HepG2 (cell line): ENCODE results near the gene ZBTB45. TPM values are rescaled to one million over a fixed set of nuclear protein-coding genes. Genes with fewer than 3 reads are reported as not detected.
A peak's percentile ranks its signal among the peaks of the same experiment; 100 is the strongest.

ENCODE experiments used
- ATAC-seq: fragments of 200-7000 bp; cut with Tn5 transposase; 3 replicates; pipeline ENCODE4 v1.9.1; 2020; ENCODE audit warnings: mild to moderate bottlenecking, moderate library complexity
- BruUV-seq: library from RNA; stranded (reverse); fragments of 400-500 nt; replicated peaks from 2 replicates; lab custom pipeline; 2021; lab: Mats Ljungman, UMichigan
- CTCF ChIA-PET: fragments of 300-600 bp; formaldehyde crosslinking; extraction: SDS; loops from one replicate; lab custom pipeline; 2021; ENCODE audit warnings: low total read pairs, inconsistent platforms, low intra/inter-chr PET ratio; lab: Yijun Ruan, JAX
- POLR2A ChIA-PET: fragments of 350-600 bp; sonication (Branson Sonifier 250); formaldehyde crosslinking; loops from one replicate; lab custom pipeline; 2020; ENCODE audit warnings: antibody characterized with exemption, inconsistent platforms; lab: Yijun Ruan, JAX
- DNase-seq: peaks from one replicate; pipeline ENCODE4 v3.0.0-alpha.2; 2015; ENCODE audit warnings: low spot score
- FAIRE-seq: peaks from 3 replicates; lab custom pipeline; 2011; peaks lifted over from hg19 to GRCh38; lab: Jason Lieb, UNC
- H2AFZ ChIP-seq: one replicate; pipeline ENCODE4 v1.6.1; 2011; ENCODE audit warnings: low read length, inconsistent platforms
- H3K27ac ChIP-seq: fragments of 300-600 bp; 3 replicates; pipeline ENCODE4 v1.8.0; 2011; ENCODE audit warnings: mixed run types, mild to moderate bottlenecking, mixed read lengths, low read length, inconsistent platforms; ENCODE audit not compliant: insufficient read depth; ENCODE audit errors: extremely low read length
- H3K27me3 ChIP-seq, 2 experiments: fragments of 200-600 bp in 1 of 2; 2 replicates in 1 of 2; 3 replicates in 1 of 2; pipeline versions ENCODE4 v1.6.0 to v1.8.0; 2011; ENCODE audit warnings: low read length in 2 of 2, mild to moderate bottlenecking in 2 of 2, moderate library complexity in 2 of 2, inconsistent platforms in 1 of 2; ENCODE audit not compliant: insufficient read depth in 2 of 2, control insufficient read depth in 1 of 2
- H3K36me3 ChIP-seq, 2 experiments: fragments of 200-600 bp in 1 of 2; replicated peaks in 1 of 2; 2 replicates in 1 of 2; 3 replicates in 1 of 2; pipeline versions ENCODE4 v1.5.1 to v1.8.0; 2011; ENCODE audit warnings: low read length in 2 of 2, inconsistent platforms in 1 of 2; ENCODE audit not compliant: insufficient read depth in 2 of 2, control insufficient read depth in 1 of 2
- H3K4me1 ChIP-seq: 2 replicates; pipeline ENCODE4 v1.5.1; 2012; ENCODE audit warnings: low read length, inconsistent platforms; ENCODE audit not compliant: insufficient read depth
- H3K4me2 ChIP-seq: 2 replicates; pipeline ENCODE4 v1.6.0; 2011; ENCODE audit warnings: low read depth, low read length, inconsistent platforms
- H3K4me3 ChIP-seq, 3 experiments: fragments of 200-600 bp in 1 of 3; sonication (generic), shearing (Covaris generic) in 1 of 3; replicated peaks in 1 of 3; 2 replicates each; pipeline ENCODE4 v1.5.1; 2011 to 2016; ENCODE audit warnings: low read length in 3 of 3, inconsistent platforms in 2 of 3, low read depth in 2 of 3, mild to moderate bottlenecking in 2 of 3, control low read depth in 1 of 3, mixed read lengths in 1 of 3; ENCODE audit not compliant: insufficient read depth in 1 of 3
- H3K79me2 ChIP-seq: one replicate; pipeline ENCODE4 v1.6.1; 2011; ENCODE audit warnings: low read length, inconsistent platforms; ENCODE audit not compliant: insufficient read depth
- H3K9ac ChIP-seq: 2 replicates; pipeline ENCODE4 v1.6.0; 2011; ENCODE audit warnings: mild to moderate bottlenecking, low read depth, low read length, inconsistent platforms; ENCODE audit not compliant: insufficient read depth
- H3K9me3 ChIP-seq: 2 replicates; pipeline ENCODE4 v1.5.1; 2012; ENCODE audit warnings: mild to moderate bottlenecking, low read length
- H4K20me1 ChIP-seq: 2 replicates; pipeline ENCODE4 v1.6.0; 2011; ENCODE audit warnings: inconsistent platforms, mild to moderate bottlenecking, low read length, moderate library complexity; ENCODE audit not compliant: insufficient read depth
- ERF ChIP-seq: IDR thresholded peaks from 2 replicates; pipeline ENCODE4 v1.6.1; 2018; ENCODE audit warnings: missing biosample characterization, missing genetic modification reagents
- HNRNPUL1 ChIP-seq: fragments of 200-400 bp; formaldehyde crosslinking; IDR thresholded peaks from 2 replicates; pipeline ENCODE4 v1.6.1; 2017; ENCODE audit warnings: low read depth, mild to moderate bottlenecking, low read length, moderate library complexity
- NFKB2 ChIP-seq: sonication (generic); formaldehyde crosslinking; IDR thresholded peaks from 2 replicates; pipeline ENCODE4 v1.4.0; 2020; ENCODE audit warnings: missing genetic modification reagents, borderline replicate concordance
- TEAD3 ChIP-seq: optimal IDR thresholded peaks from 2 replicates; pipeline ENCODE3; 2016; ENCODE audit warnings: borderline replicate concordance
- ZFP90 ChIP-seq: sonication (generic); formaldehyde crosslinking; IDR thresholded peaks from 2 replicates; pipeline ENCODE4 v1.8.0; 2022; ENCODE audit warnings: missing genetic modification reagents, mild to moderate bottlenecking, inconsistent platforms, borderline replicate concordance
- ZNF138 ChIP-seq: sonication (generic); formaldehyde crosslinking; IDR thresholded peaks from 2 replicates; pipeline ENCODE4 v1.5.0; 2020; ENCODE audit warnings: mild to moderate bottlenecking, low read depth, missing genetic modification reagents
- ZNF432 ChIP-seq: sonication (generic); formaldehyde crosslinking; IDR thresholded peaks from 2 replicates; pipeline ENCODE4 v1.5.0; 2020; ENCODE audit warnings: missing genetic modification reagents, mild to moderate bottlenecking, borderline replicate concordance
- WGBS: methylation state at CpG from one replicate; pipeline ENCODE4 v1.1.6; 2017; ENCODE audit warnings: low lambda C conversion rate; 5-methylcytosine and 5-hydroxymethylcytosine counted together
- in situ Hi-C: cut with HindIII; loops from 2 replicates; pipeline ENCODE4 v1.10.0; 2017; ENCODE audit warnings: low pct_unique_long_range_greater_than_20kb; ENCODE audit not compliant: extremely low pct_ligation_motif_present
- intact Hi-C: fragments of 100-400 bp; cut with micrococcal nuclease; formaldehyde crosslinking; loops from one replicate; pipeline ENCODE4 v1.10.0; 2022; ENCODE audit not compliant: unreplicated experiment
- polyA plus RNA-seq, 8 experiments: library from polyadenylated mRNA; depleted of rRNA in 3 of 8; stranded (reverse) in 7 of 8; unstranded in 1 of 8; fragments of >200 nt; fragmentation: Illumina TruSeq in 4 of 8; extraction: Trizol in 4 of 8; gene quantifications; 2 replicates each; pipeline versions ENCODE4 v1.2.1 to v1.2.3, GENCODE V29; 2011 to 2016; ENCODE audit warnings: low read depth in 4 of 8, missing spikeins in 1 of 8, mixed read lengths in 1 of 8; ENCODE audit not compliant: insufficient read depth in 1 of 8
- total RNA-seq, 5 experiments: library from RNA; depleted of rRNA; stranded (reverse); fragments of >200 nt; fragmentation: Illumina TruSeq; extraction: Trizol; gene quantifications; 2 replicates each; pipeline ENCODE4 v1.2.3, GENCODE V29; 2016; ENCODE audit warnings: low read depth in 1 of 5
- TF ChIP-seq, protein P1 (sequence below): sonication (generic); formaldehyde crosslinking; IDR thresholded peaks from 2 replicates; pipeline ENCODE4 v1.5.0; 2020; ENCODE audit warnings: mild to moderate bottlenecking, missing genetic modification reagents

Gene ZBTB45
- total and polyA plus RNA-seq, 2 of the 13 experiments (the other 11 are each of a cell fraction or from before 2014, with no cell fraction given), result 3.0 to 3.7 TPM

GRCh38 chr19:58552655-58553054 is 33.0 kb upstream of the ZBTB45 start:
- Histone ChIP-seq H2AFZ (no peak overlapping the region), H3K9ac (no peak overlapping the region), H4K20me1 (peaks cover 22% of the 10 kb centered on the region), H3K4me1 (peaks cover 32% of the 10 kb centered on the region), H3K79me2 (peaks cover 26% of the 10 kb centered on the region), H3K27ac (peak overlapping the region; percentile 34), H3K4me3 (no peak overlapping the region), H3K36me3 (peaks cover 35 to 58% of the 10 kb centered on the region in 2 experiments), H3K27me3 (no peaks in the 10 kb centered on the region), H3K9me3 (no peaks in the 10 kb centered on the region), H3K4me2 (no peak overlapping the region)
- intact Hi-C loops, result no loop called here
- DNase-seq, result no peak
- CTCF ChIA-PET, result no interaction called here
- no peak for ATAC-seq
- no peak for TF ChIP-seq HNRNPUL1
- TF ChIP-seq, protein P1, sequence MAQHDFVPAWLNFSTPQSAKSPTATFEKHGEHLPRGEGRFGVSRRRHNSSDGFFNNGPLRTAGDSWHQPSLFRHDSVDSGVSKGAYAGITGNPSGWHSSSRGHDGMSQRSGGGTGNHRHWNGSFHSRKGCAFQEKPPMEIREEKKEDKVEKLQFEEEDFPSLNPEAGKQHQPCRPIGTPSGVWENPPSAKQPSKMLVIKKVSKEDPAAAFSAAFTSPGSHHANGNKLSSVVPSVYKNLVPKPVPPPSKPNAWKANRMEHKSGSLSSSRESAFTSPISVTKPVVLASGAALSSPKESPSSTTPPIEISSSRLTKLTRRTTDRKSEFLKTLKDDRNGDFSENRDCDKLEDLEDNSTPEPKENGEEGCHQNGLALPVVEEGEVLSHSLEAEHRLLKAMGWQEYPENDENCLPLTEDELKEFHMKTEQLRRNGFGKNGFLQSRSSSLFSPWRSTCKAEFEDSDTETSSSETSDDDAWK (CRISPR knock-in tag), result no peak
- TF ChIP-seq ZNF432 (CRISPR knock-in tag), result no peak
- no peak for TF ChIP-seq ERF (CRISPR knock-in tag)
- TF ChIP-seq NFKB2, result no peak
- TF ChIP-seq TEAD3 (CRISPR knock-in tag), result no peak
- TF ChIP-seq ZFP90 (CRISPR knock-in tag), result no peak
- TF ChIP-seq ZNF138 (CRISPR knock-in tag), result no peak
- BruUV-seq, result no TSS peak
- no peak for FAIRE-seq
- WGBS, result 99% methylated on average over 2 of the region's 2 CpGs
- in situ Hi-C loops, result no loop called here
- POLR2A ChIA-PET, result interaction anchor here (0.6 to 3.5 kb wide), 3 partner anchors 8 to 33 kb away, joined by 3 to 58 read pairs (median 31); partner anchors contain the start of genes TRIM28 and ZBTB45
